ENCODE results near the gene TGM2. TPM values are rescaled to one million over a fixed set of nuclear protein-coding genes. Genes with fewer than 3 reads are reported as not detected.

TGM2 gene
- total RNA-seq, 1 donor from 2014 or later = 17.7 TPM

DNA sequence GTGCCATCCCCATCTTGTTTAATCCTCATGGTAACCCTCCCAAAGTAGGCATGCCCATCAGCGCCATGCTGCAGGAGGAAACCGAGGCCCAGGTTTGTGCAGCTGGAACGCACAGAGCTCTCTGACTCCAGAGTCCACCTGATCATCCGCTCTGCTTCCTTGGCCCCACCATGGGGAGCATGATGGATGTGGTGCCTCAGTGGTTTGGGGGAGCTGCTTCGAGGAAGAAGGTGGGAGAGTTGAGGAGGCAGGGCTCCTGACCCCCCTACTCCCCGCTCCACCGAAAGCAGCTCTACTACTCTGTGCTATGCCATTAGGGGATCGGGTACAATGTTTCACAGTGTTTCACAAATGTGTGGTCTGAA is 52.2 kb downstream of the TGM2 start:
- H3K4me3 Mint-ChIP-seq (ENCODE audit: unreplicated experiment) = no peak overlapping the region
- H3K27me3 Mint-ChIP-seq (ENCODE audit: low read depth) = no peaks in the 10 kb centered on the region
- peaks cover 5% of the 10 kb centered on the region for H3K36me3 Mint-ChIP-seq (ENCODE audit: low read depth)
- peaks cover 8% of the 10 kb centered on the region for H3K9me3 Mint-ChIP-seq (ENCODE audit: low read depth)
- TF ChIP-seq, protein P1, sequence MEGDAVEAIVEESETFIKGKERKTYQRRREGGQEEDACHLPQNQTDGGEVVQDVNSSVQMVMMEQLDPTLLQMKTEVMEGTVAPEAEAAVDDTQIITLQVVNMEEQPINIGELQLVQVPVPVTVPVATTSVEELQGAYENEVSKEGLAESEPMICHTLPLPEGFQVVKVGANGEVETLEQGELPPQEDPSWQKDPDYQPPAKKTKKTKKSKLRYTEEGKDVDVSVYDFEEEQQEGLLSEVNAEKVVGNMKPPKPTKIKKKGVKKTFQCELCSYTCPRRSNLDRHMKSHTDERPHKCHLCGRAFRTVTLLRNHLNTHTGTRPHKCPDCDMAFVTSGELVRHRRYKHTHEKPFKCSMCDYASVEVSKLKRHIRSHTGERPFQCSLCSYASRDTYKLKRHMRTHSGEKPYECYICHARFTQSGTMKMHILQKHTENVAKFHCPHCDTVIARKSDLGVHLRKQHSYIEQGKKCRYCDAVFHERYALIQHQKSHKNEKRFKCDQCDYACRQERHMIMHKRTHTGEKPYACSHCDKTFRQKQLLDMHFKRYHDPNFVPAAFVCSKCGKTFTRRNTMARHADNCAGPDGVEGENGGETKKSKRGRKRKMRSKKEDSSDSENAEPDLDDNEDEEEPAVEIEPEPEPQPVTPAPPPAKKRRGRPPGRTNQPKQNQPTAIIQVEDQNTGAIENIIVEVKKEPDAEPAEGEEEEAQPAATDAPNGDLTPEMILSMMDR (IDR thresholded peaks at IDR 0.05) = no peak
- H3K4me1 Mint-ChIP-seq (ENCODE audit: low read depth) = peaks cover 42% of the 10 kb centered on the region
- no peak overlapping the region for H3K27ac Mint-ChIP-seq (ENCODE audit: unreplicated experiment)
- DNase-seq (ENCODE audit: low spot score) = no peak

DNA sequence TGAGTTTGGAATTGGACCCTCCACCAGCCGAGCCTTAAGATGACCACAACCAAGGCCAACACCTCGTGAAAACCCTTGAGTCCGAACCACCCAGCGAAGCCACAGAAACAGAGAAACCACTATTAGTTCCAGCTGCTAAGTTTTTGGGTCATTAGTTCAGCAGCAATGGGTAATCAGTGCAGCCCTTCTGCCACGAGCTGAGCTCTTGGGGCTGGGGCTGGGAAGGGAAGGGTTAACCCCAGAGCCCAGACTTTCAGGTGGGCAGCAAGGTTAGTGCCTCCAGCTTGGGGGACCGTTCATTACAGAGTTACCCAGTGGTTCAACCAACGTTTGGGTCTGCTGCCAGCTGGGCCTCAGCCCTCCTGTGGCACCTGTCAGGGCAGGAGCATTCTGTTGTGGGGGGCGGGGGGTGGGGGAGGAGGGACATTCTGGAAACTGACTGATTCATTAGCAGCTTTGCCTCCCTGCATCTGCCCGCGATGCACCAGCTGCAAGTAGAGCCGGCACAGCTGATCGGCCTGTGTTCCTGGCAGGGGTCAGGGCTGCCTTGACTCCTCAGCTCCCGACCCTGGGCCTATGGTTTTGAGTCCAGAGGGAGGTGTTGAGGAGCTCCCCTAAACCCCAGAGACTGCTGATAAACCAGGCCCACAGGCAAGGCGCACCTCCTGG is 52.7 kb downstream of the TGM2 start:
- DNase-seq (ENCODE audit: low spot score) = no peak
- Mint-ChIP-seq H3K27me3 (ENCODE audit: low read depth) (no peaks in the 10 kb centered on the region), H3K27ac (ENCODE audit: unreplicated experiment) (no peak overlapping the region), H3K9me3 (ENCODE audit: low read depth) (peaks cover 8% of the 10 kb centered on the region), H3K36me3 (ENCODE audit: low read depth) (peaks cover 5% of the 10 kb centered on the region), H3K4me1 (ENCODE audit: low read depth) (peaks cover 37% of the 10 kb centered on the region), H3K4me3 (ENCODE audit: unreplicated experiment) (no peak overlapping the region)
- TF ChIP-seq, protein P1 (IDR thresholded peaks at IDR 0.05) = no peak

DNA sequence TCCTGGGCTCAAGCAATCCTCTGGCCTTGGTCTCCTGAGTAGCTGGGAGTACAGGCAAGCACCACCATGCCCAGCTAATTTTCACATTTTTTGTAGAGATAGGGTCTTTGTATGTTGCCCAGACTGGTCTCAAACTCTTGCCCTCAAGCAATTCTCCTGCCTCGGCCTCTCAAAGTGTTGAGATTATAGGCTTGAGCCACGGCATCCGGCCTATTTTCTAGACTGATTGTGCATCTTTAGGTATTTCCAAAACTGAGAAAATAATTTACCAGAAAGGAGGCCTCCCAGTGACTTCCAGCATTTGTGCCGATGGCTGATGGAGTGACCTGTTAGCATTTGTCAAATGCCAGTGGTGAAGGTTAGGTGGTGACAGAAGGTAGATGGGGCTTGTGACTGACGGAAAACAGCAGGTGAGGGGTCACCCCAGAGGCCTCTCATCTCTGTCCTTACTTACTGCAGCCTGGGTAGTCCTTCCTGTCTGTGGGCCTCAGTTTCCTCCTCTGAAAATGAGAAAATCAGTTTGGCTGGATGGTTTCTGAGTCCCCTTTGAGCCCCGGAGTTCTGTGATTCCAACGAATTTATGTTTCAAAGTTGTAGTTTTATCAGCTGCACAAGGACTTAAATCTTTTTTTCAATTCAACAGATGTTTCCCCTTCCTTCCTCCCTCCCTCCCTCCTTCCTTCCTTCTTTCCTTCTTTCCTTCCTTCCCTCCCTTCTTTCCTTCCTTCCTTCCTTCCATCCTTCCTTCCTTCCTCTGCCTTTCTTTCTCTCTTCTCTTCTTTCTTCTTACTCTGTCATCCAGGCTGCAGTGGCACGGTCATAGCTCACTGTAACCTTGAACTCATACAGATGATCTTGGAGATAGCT is 53.5 kb downstream of the TGM2 start:
- H3K27ac Mint-ChIP-seq (ENCODE audit: unreplicated experiment) = peak overlapping the region; percentile 59
- no peak overlapping the region for H3K4me3 Mint-ChIP-seq (ENCODE audit: unreplicated experiment)
- no peaks in the 10 kb centered on the region for H3K36me3 Mint-ChIP-seq (ENCODE audit: low read depth)
- H3K9me3 Mint-ChIP-seq (ENCODE audit: low read depth) = peaks cover 3% of the 10 kb centered on the region
- DNase-seq (ENCODE audit: low spot score) = no peak
- TF ChIP-seq, protein P1 (IDR thresholded peaks at IDR 0.05) = no peak
- peaks cover 35% of the 10 kb centered on the region for H3K4me1 Mint-ChIP-seq (ENCODE audit: low read depth)
- H3K27me3 Mint-ChIP-seq (ENCODE audit: low read depth) = no peaks in the 10 kb centered on the region

DNA sequence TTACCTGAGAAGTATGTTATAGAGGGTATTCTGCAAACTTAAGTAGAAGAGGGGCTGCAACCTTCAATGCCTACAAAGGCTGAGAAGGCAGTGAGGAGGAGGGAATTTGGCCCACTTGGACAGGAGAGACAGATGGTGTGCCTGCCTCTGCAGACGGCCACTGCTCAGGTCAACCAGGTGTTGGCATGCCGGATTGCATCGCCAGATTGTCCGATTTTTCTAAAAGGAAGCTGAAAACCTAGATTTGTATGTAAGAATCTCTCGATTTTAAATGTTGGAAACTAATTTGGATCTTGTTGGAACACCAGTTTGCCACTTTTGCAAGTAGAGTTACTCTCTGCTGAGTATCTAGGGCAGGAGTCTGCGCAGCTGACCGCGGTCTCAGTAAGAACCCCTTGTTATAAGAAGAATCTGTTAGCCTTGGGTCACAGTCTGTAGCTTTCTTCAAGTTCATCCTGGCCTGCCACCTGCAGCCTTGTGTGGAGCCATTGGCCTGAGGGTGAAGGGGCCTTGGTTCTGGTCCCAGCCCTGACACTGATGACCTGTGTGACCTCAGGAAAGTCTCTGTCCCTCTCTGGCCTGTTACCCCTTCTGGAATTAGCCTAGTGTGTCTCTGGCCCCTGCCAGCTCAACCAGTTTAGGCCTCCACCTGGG is 54.4 kb downstream of the TGM2 start:
- no peaks in the 10 kb centered on the region for H3K36me3 Mint-ChIP-seq (ENCODE audit: low read depth)

More for the DNA sequence above, 54.4 kb downstream of the TGM2 start:
- Mint-ChIP-seq H3K27ac (ENCODE audit: unreplicated experiment) (peak overlapping the region; percentile 91), H3K4me1 (ENCODE audit: low read depth) (peaks cover 35% of the 10 kb centered on the region), H3K4me3 (ENCODE audit: unreplicated experiment) (no peak overlapping the region), H3K27me3 (ENCODE audit: low read depth) (no peaks in the 10 kb centered on the region), H3K9me3 (ENCODE audit: low read depth) (no peaks in the 10 kb centered on the region)
- TF ChIP-seq, protein P1 (IDR thresholded peaks at IDR 0.05) = no peak
- no peak for DNase-seq (ENCODE audit: low spot score)
